ENCODE results near the gene EOLA2. TPM values are rescaled to one million over a fixed set of nuclear protein-coding genes. Genes with fewer than 3 reads are reported as not detected.

EOLA2 gene
- total and polyA plus RNA-seq, 9 of the 15 experiments (the other 6 are each of a cell fraction or from before 2014, with no cell fraction given), result 27.7 to 61.5 (median 44.3) TPM

- TF ChIP-seq ZHX1 (conservative IDR thresholded peaks at IDR 0.05; ENCODE audit: low read length) (no peak), GATAD2B (IDR thresholded peaks at IDR 0.05; ENCODE audit: borderline replicate concordance) (no peak), SNIP1 (IDR thresholded peaks at IDR 0.05; ENCODE audit: low read depth) (no peak), SAP30 (IDR thresholded peaks at IDR 0.05; ENCODE audit: borderline replicate concordance, insufficient read depth, low read depth, low read length, poor library complexity, severe bottlenecking) (no peak), ZNF143 (CRISPR knock-in tag; IDR thresholded peaks at IDR 0.05) (peak; percentile 3; the same call in 1 of the 2 replicates), CBX3 (IDR thresholded peaks at IDR 0.05; ENCODE audit: borderline replicate concordance in 1 of 2, low read length in 2 of 2) (0 out of 3 replicates have a peak, but pooled peaks of 1 of the 2 experiments have one; percentile 38), HDGF (IDR thresholded peaks at IDR 0.05) (0 out of 2 replicates have a peak, but pooled peaks have one; percentile 19), TAF1 (IDR thresholded peaks at IDR 0.05; ENCODE audit: control insufficient read depth, extremely low read depth, insufficient read depth, low read length, severe bottlenecking) (no peak), TEAD4 (IDR thresholded peaks at IDR 0.05; ENCODE audit: low read length) (peak; percentile 25; the same call in 1 of the 2 replicates), TEAD4 (CRISPR knock-in tag; IDR thresholded peaks at IDR 0.05; ENCODE audit: borderline replicate concordance) (no peak), ZNF263 (CRISPR knock-in tag; IDR thresholded peaks at IDR 0.05; ENCODE audit: borderline replicate concordance) (no peak), CCAR2 (IDR thresholded peaks at IDR 0.05; ENCODE audit: low read depth, low read length) (no peak), TCF15 (CRISPR knock-in tag; IDR thresholded peaks at IDR 0.05) (no peak), KDM5B (IDR thresholded peaks at IDR 0.05; ENCODE audit: insufficient replicate concordance, low read depth, low read length) (peak; percentile 50), ZZZ3 (IDR thresholded peaks at IDR 0.05) (0 out of 2 replicates have a peak, but pooled peaks have one; percentile 74), GMEB1 (CRISPR knock-in tag; IDR thresholded peaks at IDR 0.05) (peak; percentile 99), ZBTB34 (CRISPR knock-in tag; IDR thresholded peaks at IDR 0.05) (no peak), CBFB (CRISPR knock-in tag; IDR thresholded peaks at IDR 0.05) (no peak), MBD1 (CRISPR knock-in tag; IDR thresholded peaks at IDR 0.05) (no peak)
Observed at GRCh38 chrX:149938427-149938880, at the start of gene EOLA2 (continued).

All from K562 (cell line).